NK-92 treated with Interleukin-12 subunit alpha and Interleukin-12 subunit beta, amount 100 ng/mL, for 24 hours (cell line): ENCODE results near the gene PALD1.

Experiments
- DNase-seq: peaks from one replicate; lab custom pipeline; 2025; lab: John Stamatoyannopoulos, UW

PALD1 gene

DNA sequence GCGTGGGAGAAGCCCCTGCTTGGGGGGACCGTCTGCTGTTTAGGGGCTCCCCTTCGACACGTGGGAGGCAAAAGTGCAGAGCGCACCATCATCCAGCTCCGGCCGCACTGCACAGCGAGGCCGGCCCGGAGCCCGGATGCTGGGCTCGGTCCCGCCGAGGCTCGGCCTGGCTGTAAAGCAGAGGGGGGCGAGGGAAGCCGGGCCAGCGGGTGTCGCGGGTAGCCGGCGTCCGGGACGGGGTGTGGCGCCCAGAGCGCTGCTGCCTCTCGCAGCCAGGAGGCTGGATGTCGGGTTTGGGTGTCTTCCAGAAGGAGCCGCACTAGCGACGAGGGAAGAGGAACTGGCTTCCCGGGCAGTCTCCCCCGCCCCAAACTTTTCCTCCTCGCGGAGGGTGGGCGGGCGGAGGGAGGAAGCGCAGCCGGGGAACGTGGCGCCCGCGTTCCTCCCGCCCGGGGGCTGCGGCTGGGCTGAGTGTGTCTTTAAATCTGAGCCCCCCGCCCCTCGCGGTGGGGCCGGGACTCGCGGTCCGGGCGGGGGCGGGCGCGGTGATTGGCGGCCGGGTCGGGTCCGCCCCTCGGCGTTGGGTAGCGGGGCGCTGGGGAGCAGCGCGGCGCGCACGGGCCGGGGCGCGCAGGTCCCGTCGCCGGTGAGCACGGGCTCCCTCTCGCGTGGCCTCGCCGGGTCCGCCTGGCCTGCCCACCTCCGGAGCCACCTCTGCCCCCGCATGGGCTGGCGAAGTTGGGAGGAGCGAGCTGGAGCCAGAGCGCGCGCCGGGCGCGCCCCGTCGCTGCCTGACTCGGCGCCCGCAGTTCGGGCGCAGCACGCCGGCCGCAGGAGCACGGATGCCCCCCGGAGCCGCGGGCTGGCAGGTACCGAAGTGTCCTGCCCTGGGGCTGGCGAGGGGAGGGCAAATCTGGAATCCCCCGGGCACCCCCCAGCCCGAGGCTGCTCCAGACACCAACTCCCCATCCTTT is at the start of gene PALD1:
Gene PALD1 (plus strand): TSS at position 577 of the 974 bp plus-strand sequence. CDS start 47,185 bp downstream, outside the sequence.
- no peak for DNase-seq

DNA sequence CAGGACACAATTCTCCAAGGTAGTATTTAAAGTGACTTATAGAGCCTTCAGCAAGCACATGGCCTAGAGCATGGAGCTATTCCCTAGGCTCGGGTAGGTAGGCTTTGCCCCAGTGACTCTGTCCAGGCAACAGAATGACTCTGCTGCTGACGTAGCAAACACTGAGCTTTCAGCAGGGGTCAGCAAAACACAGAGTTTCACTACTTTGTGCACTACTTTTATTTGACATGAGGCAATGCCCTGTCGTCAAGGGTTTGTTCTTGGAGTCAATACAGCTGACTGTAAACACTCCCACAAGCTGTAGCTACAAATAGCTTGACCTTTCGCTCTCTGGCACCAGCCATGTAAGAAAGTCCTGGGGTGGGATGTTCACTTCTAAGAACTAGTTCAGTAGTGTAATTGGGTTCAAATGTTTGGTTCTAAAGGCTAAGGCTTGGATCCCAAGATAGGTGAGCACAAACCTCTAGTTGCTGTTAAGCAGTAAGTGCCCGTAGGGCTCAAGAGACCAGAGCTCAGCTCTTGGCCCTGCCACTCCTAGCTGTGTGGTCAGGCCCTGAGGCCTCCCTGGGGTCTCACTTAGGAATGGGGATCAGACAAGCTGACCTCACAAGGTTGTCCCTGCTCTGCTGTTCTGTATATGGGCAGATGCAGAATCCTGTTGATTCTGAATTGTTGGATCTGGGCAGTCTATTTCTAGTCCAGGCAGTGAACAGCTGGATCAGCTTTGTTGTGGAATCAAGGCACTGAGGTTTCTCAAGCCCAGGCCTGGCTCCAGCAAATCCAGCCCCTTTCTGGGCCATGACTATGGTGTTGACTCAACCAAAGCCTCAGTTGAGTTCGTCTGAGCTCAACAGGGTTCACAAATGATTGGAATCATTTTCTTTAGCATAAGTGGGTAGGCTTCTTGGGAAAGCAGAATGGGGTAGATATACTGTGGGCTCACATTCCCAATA is 47.8 kb upstream of the PALD1 start:
- DNase-seq = no peak

- no peak for DNase-seq
Measured at GRCh38 chr10:70432101-70432500, 46.5 kb upstream of the PALD1 start.

GRCh38 chr10:70432561-70433263 is 45.9 kb upstream of the PALD1 start:
- no peak for DNase-seq

- no peak for DNase-seq
Measured at GRCh38 chr10:70433581-70434280, 44.8 kb upstream of the PALD1 start.

DNA sequence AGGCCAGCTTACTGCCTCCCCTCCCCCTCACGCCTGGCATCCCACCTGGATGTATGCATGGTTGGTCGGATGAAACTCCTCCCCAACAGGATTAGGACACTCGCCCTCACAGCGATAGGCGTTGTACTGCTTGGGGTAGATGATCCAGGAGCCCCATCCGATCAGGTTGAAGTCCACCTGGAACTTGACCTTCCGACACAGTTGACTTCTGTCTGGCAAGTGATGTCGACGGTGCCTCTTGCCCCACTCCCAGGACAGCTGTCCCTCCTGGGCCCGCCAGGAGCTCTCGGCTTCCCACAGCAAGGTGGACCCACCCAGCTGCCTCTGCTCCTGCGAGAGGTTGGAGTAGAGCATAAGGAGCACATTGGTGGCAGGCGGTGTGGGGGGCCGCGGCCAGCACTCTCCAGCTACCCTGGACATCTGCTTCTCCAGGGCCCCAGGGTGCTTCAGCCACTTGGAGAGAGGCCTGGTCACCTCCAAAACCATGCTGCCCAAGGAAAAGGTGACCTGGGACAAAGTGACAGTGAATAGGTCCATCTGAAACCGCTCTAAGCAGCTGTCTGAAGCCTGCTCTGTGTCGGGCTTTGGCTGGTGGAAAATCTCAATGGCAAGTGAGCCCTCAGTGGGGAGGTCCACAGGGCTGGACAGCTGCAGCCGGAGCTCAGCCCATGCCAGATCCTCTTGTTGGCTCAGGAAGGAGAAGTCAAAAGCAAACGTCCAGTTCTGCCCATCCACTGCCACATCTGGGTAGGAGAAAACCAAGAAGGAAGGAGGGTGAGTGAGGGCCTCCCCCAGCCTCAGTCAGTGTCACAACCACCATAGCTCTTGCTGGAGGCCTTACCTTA is 43.1 kb upstream of the PALD1 start:
- no peak for DNase-seq

- DNase-seq = no peak
Measured at GRCh38 chr10:70437721-70438120, 40.8 kb upstream of the PALD1 start.

DNA sequence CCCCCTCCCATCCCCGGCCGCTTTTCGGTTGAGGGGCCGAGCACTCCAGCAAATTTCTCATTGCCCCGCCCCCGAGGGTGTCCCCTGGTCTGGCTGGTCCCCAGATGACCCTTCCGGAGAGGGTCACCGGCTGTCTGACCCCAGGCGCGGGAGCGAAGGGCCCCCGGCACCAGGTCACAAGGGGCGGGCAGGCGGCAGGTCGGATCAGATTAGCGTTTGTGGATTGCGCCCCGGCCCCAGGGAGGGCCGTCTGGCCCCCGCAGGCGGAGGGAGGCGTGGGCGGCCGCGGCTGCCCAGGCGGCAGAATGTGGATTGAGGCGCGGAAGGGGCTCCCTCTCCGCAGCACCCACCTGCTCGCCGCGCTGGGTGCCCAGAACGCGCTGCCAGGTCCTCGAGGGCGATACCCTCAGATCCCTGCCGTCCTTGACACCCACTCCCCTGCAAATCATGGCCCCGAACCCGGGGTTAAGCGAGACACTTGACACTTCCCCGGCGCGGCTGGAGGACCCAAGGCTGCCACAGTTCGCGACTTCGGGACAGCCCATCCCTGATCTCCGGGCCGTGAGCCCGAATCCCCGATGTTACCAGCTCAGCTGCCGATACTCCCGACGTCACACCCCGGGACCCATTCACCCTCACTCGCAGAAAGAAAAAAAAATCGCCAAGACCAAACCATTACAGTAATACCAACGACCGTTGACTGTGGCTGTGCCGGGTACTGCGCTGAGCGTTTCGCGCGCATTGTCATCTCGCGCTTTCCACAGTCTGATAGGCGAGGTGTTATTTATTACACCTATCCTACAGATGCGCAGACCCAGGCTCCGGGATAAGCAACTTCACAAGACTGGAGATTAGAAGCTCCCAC is 38.0 kb upstream of the PALD1 start:
- no peak for DNase-seq

GRCh38 chr10:70441161-70441894 is 37.2 kb upstream of the PALD1 start, which contains the start of gene NODAL:
Gene NODAL (minus strand): TSS chr10:70441681. CDS start chr10:70441667, 14 bp downstream.
- no peak for DNase-seq

DNA sequence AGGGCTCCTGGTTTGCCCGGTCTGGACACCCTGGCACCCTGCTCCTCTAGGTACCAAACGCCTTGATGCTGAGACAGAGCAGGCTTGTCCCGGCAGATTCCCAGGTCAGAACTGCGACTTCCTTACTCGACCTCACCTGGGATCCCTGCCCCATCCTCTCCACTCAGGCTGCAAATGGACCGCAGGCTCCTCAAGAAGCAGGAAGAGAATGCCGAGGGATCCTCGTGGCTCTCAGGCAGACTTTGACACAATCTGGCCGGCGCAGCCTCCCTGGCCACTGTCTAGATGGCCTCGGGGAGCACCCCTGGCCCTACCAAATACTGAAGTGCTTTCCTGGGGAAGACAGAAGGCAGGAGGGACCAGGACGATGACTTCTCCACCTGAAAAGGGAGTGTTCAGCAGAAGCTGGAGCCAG is 36.7 kb upstream of the PALD1 start:
- DNase-seq = no peak

- DNase-seq = no peak
Measured at GRCh38 chr10:70442332-70442988, 36.1 kb upstream of the PALD1 start.

GRCh38 chr10:70444744-70445143 is 33.8 kb upstream of the PALD1 start:
- no peak for DNase-seq

- no peak for DNase-seq
Measured at GRCh38 chr10:70445718-70446657, 32.6 kb upstream of the PALD1 start.

DNA sequence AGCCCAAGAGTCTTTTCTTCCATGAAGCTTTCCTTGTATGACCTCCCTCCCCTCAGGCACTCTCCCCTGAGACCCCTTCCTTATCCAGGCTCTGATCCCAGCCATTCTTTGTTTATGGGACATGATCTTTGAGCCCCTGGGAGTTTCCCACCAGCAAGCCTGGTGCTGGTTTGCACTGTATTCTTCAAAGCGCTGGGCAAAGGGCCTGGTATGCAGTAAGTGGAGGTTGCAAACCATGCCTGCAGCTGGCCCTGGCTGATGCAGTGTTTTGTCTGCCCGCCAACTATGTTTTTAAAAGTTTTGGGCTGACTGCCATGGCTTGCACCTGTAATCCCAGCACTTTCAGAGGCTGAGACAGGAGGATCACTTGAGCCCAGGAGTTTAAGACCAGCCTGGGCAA is 30.3 kb upstream of the PALD1 start:
- DNase-seq = no peak

DNA sequence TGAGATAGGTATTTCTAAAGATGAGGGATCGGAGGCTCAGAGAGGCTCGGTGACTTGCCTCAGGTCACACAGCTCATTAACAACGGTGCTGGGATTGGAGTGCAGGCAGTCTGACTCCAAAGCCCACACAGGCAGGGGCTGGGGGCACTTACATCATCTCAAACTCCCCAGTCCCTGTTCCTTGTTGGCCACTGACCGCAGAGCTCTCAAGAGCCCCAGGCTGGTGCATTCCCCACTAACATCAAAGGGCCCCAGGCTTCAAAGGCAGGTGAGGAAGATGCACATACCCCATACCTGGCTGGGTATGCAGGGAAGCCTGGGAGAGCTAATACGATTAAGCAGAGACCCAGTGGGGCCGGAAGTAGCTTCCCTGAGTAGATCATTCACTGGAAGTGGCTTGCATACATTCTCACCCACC is 23.3 kb upstream of the PALD1 start:
- no peak for DNase-seq

DNA sequence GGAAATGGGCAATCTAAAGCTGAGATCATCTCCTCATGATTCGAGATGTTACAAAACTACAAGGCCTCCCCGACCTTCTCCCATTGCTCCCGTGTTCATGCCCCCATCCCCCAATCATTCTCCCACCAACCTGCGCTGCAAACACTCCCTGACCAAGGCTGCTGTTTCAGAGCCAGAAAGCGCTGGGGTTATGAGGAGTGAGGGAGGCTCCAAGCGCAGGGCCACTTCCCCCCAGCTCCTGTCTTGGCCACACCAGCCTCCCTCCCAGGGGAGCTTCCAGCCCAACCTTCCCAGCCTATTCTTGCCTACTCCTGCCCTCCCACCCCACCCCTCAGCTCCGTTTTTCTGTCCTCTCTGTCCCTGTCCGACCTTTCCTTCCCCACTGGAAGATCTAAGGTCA is 22.4 kb upstream of the PALD1 start:
- no peak for DNase-seq

DNA sequence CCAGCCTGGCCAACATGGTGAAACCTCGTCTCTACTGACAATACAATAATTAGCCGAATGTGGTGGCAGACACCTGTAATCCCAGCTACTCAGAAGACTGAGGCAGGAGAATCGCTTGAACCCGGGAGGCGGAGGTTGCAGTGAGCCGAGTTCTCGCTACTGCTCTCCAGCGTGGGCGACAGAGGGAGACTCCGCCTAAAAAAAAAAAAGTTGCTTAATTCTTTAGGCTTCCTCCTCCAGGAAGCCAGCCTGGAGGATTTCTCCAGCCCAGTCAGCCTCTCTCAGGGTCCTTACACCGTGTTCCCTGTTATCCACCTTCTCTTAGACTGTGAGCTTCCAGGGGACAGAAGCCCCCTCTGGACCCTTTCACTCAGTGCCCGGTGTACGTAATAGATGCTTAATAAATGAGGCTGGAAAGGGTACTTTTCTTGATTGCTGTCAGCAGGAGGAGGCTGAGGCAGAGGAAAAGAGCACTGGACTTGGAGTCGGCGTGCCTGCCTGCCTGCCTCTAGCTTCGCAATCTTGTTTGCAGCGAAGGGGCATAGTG is 20.7 kb upstream of the PALD1 start:
- no peak for DNase-seq
